Activated CD4-positive, alpha-beta memory T cell treated with anti-CD3 and anti-CD28 coated beads for 36 hours (primary cell): Measurements from ENCODE around the gene GRIK3. TPM values are rescaled to one million over a fixed set of nuclear protein-coding genes. Genes with fewer than 3 reads are reported as not detected.

Source experiments
- CTCF ChIA-PET: fragments of 350-600 bp; sonication (Branson Sonifier 250); formaldehyde crosslinking; loops from one replicate; lab custom pipeline; 2021; ENCODE audit warnings: antibody characterized with exemption, inconsistent platforms; lab: Charles Lee
- POLR2A ChIA-PET: fragments of 350-600 bp; sonication (Branson Sonifier 250); formaldehyde crosslinking; loops from one replicate; lab custom pipeline; 2021; ENCODE audit warnings: antibody characterized with exemption; lab: Charles Lee
- DNase-seq: peaks from one replicate; pipeline ENCODE4 v3.0.0-alpha.2; 2020
- H3K27ac Mint-ChIP-seq: one replicate; pipeline ENCODE4 v1.8.0; 2021; ENCODE audit warnings: mixed read lengths
- H3K27me3 Mint-ChIP-seq: one replicate; pipeline ENCODE4 v1.8.0; 2021; ENCODE audit warnings: mixed read lengths
- H3K36me3 Mint-ChIP-seq: one replicate; pipeline ENCODE4 v1.8.0; 2021; ENCODE audit warnings: mixed read lengths
- H3K4me1 Mint-ChIP-seq: one replicate; pipeline ENCODE4 v1.8.0; 2021; ENCODE audit warnings: low read depth, mixed read lengths
- H3K4me3 Mint-ChIP-seq: one replicate; pipeline ENCODE4 v1.8.0; 2021; ENCODE audit warnings: mild to moderate bottlenecking, mixed read lengths
- H3K9me3 Mint-ChIP-seq: one replicate; pipeline ENCODE4 v1.8.0; 2021; ENCODE audit warnings: mixed read lengths
- intact Hi-C: fragments of 100-400 bp; cut with micrococcal nuclease; formaldehyde crosslinking; loops from one replicate; pipeline ENCODE4 v1.15.1; 2023
- total RNA-seq, 2 experiments: library from RNA; stranded (reverse); gene quantifications; one replicate each; pipeline ENCODE4 v1.2.3, GENCODE V29; 2021

The GRIK3 gene
- total RNA-seq, 2 experiments from 2014 or later = not detected

DNA sequence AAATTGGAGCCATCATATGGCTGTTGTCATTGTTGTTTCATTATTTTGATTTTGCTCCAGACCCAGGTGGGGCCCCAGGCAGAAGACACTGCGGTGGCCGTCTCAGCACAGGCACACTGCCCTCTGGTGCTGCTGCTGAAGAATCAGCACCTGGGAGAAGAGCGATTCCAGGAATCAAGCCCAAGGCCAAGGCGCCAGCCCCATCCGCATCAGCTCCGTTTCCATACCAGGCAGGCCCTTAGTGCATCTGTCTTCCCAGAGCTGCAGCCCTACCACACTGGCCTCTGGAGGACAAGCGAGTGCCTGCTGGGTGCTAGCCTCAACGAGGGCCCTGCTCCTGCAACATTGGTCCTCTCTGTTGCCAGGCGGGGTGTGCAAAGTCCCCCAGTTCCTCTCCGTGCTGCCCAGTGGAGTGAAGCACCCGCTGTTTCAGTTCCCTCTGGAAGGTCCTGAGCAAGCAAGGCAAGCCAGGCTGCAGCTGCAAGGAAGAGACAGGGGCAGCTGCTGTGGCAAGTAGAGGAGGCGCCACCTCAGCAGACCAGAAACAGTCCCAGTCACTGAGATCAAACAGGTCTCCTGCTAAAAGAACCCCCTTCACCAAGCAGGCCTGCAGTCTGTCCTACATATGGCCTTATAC is 5.2 kb downstream of the GRIK3 start:
- Mint-ChIP-seq H3K27me3 (peaks cover 20% of the 10 kb centered on the region), H3K27ac (no peak overlapping the region), H3K36me3 (no peaks in the 10 kb centered on the region), H3K4me3 (no peak overlapping the region), H3K9me3 (no peaks in the 10 kb centered on the region), H3K4me1 (no peaks in the 10 kb centered on the region)
- ChIA-PET POLR2A (no interaction called here), CTCF (no interaction called here)
- intact Hi-C loops = no loop called here
- no peak for DNase-seq

- Mint-ChIP-seq H3K36me3 (no peaks in the 10 kb centered on the region), H3K27me3 (peaks cover 18% of the 10 kb centered on the region), H3K9me3 (no peaks in the 10 kb centered on the region), H3K27ac (no peak overlapping the region), H3K4me3 (no peak overlapping the region), H3K4me1 (no peaks in the 10 kb centered on the region)
- ChIA-PET CTCF (no interaction called here), POLR2A (no interaction called here)
- DNase-seq = no peak
- intact Hi-C loops = no loop called here
Measured at GRCh38 chr1:37021502-37021901, 12.8 kb downstream of the GRIK3 start.

DNA sequence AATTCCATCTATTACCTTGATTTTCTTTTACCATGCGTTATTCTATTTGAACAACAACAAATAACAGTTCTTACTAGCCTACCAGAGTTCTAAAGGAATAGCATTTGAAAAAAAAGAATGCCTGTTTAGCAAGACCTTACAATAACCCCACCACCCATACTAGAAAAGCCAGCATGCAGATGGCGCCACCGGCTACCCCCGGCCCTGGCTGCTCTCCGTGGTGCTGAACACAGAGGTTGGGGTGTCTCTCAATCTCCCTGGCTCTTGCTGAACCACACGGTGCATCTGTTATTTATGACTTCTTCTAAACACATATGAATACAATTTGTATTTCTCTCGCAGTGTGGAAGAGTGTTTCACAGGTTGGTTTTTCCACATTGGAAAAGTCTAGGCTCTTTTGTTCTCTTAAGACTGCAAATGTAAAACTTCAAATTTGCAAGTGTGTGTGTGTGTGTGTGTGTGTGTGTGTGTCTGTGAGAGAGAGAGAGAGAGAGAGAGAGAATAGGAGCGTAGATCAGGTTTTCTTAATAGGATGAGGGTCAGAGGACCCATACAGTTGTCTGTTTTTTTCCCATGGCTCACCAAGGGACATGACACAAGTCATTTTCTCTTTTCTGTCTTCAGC is 13.6 kb downstream of the GRIK3 start:
- ChIA-PET POLR2A (no interaction called here), CTCF (no interaction called here)
- Mint-ChIP-seq H3K27ac (no peak overlapping the region), H3K36me3 (no peaks in the 10 kb centered on the region), H3K27me3 (peaks cover 19% of the 10 kb centered on the region), H3K4me1 (no peaks in the 10 kb centered on the region), H3K4me3 (no peak overlapping the region), H3K9me3 (no peaks in the 10 kb centered on the region)
- DNase-seq = peak; percentile 31
- intact Hi-C loops = no loop called here

- H3K27ac Mint-ChIP-seq = no peak overlapping the region
- no peaks in the 10 kb centered on the region for H3K36me3 Mint-ChIP-seq
- ChIA-PET CTCF (no interaction called here), POLR2A (no interaction called here)
- no peaks in the 10 kb centered on the region for H3K4me1 Mint-ChIP-seq
- H3K27me3 Mint-ChIP-seq = peaks cover 19% of the 10 kb centered on the region
- intact Hi-C loops = no loop called here
- no peaks in the 10 kb centered on the region for H3K9me3 Mint-ChIP-seq
- DNase-seq = no peak
- no peak overlapping the region for H3K4me3 Mint-ChIP-seq
Measured at GRCh38 chr1:37018510-37018909, 15.8 kb downstream of the GRIK3 start.

DNA sequence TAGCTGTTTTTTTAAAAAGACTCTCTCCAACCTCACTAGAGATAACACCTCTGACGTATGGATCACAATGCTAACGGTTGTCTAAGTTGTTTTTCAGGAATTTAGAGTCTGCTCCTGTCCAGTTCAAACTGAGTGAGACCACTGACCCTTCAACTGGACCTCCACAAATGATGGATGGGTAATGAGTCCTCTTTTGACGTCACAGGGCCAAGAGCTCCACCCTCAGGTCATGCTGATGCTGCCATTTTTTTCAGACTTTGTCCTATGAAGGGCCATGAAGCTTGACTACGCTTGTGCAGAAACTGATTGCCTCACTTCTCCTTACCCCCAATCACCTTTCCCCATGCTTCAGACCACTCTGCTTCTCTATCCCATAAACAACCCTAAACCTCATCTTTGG is 16.6 kb downstream of the GRIK3 start:
- Mint-ChIP-seq H3K36me3 (no peaks in the 10 kb centered on the region), H3K4me1 (no peaks in the 10 kb centered on the region), H3K9me3 (no peaks in the 10 kb centered on the region), H3K4me3 (no peak overlapping the region), H3K27me3 (peaks cover 19% of the 10 kb centered on the region), H3K27ac (no peak overlapping the region)
- DNase-seq = no peak
- ChIA-PET CTCF (no interaction called here), POLR2A (no interaction called here)
- intact Hi-C loops = no loop called here

GRCh38 chr1:37016121-37016520 is 18.2 kb downstream of the GRIK3 start:
- ChIA-PET CTCF (no interaction called here), POLR2A (no interaction called here)
- Mint-ChIP-seq H3K4me3 (no peak overlapping the region), H3K4me1 (no peaks in the 10 kb centered on the region), H3K27ac (no peak overlapping the region), H3K9me3 (no peaks in the 10 kb centered on the region), H3K36me3 (no peaks in the 10 kb centered on the region), H3K27me3 (peaks cover 17% of the 10 kb centered on the region)
- no peak for DNase-seq
- intact Hi-C loops = no loop called here

- Mint-ChIP-seq H3K27ac (no peak overlapping the region), H3K36me3 (no peaks in the 10 kb centered on the region), H3K4me1 (no peaks in the 10 kb centered on the region), H3K27me3 (peaks cover 12% of the 10 kb centered on the region), H3K4me3 (no peak overlapping the region), H3K9me3 (no peaks in the 10 kb centered on the region)
- ChIA-PET CTCF (no interaction called here), POLR2A (no interaction called here)
- intact Hi-C loops = no loop called here
- no peak for DNase-seq
Measured at GRCh38 chr1:37015713-37016112, 18.6 kb downstream of the GRIK3 start.

DNA sequence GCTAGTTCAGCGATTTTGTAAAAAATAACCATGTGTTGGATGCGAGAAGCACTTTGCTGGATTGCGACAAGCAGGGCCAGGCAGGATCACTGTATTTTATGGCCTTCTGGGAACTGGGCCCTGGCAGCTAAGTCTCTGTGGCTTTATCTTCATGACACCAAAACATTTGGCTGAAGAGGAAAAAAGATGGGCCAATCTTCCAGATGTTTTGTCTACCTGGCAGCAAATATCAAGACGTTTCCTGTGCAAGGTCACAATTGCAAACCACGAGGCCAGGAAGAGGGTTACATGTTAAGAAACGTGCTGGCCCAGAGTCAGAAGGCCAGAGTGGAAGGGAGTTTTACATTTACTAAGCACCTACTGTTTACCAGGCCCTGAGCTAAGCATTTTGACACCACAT is 22.1 kb downstream of the GRIK3 start:
- Mint-ChIP-seq H3K27ac (no peak overlapping the region), H3K9me3 (no peaks in the 10 kb centered on the region), H3K36me3 (no peaks in the 10 kb centered on the region), H3K4me3 (no peak overlapping the region), H3K27me3 (peaks cover 5% of the 10 kb centered on the region), H3K4me1 (no peaks in the 10 kb centered on the region)
- ChIA-PET POLR2A (no interaction called here), CTCF (no interaction called here)
- DNase-seq = no peak
- intact Hi-C loops = no loop called here

GRCh38 chr1:37010011-37010410 is 24.3 kb downstream of the GRIK3 start:
- Mint-ChIP-seq H3K27me3 (peaks cover 2% of the 10 kb centered on the region), H3K9me3 (no peaks in the 10 kb centered on the region), H3K4me3 (no peak overlapping the region), H3K4me1 (no peaks in the 10 kb centered on the region), H3K27ac (no peak overlapping the region), H3K36me3 (no peaks in the 10 kb centered on the region)
- POLR2A ChIA-PET = no interaction called here
- no peak for DNase-seq
- intact Hi-C loops = no loop called here
- CTCF ChIA-PET = no interaction called here

DNA sequence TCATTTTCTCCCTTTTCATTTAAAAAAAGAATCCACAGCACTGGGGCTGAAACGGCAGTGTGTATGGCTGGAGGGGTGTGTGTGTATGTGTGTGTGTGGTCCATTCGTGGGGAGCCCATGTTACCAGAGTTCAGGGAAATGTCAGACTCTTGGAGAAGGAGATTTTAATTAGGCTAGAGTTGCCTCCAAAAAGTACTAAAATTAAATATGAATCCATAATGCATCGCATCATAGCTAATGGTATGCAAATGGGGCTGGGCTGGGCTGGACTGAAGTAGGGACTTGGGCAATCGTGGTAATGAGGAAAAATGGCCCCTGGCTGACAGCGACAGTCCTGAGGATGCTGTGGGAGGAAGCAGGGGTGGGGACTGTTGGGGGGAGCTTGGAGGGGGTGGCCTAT is 24.8 kb downstream of the GRIK3 start:
- Mint-ChIP-seq H3K4me1 (no peaks in the 10 kb centered on the region), H3K27ac (no peak overlapping the region), H3K36me3 (no peaks in the 10 kb centered on the region)

DNA sequence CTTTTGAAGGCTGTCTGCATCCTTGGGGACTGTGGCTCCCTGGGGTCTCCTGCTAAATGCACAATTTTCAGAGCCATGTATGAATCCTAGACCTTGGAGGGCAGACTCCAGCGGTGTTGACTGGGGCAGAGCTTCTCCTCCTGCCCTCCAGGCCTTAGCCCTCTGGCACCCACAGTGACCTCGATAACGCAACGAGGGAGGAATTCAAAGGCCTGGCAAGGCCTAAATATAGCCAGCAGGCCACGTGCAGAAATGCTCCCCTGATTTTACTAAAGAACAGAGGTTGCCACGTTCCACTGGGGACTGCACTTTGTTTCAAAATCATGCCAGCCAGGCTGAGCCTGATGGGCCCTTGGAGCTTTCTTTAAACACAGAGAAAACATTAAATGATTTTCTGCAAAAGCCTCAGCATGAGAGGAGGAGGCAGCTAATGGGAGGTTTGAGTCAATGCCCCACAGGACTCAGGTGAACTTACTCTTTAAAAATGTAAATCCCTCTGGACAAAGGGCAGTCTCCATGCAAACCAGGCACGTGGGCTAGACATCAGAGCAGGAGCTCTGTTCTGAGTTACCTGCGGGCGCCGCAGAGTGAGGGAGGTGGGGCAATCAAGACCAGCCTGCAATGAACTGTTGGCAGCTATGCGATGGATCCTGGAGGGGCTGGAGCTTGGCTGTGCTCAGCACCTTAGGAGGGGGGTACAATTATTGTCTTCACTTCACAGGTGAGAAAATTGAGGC is 28.0 kb downstream of the GRIK3 start:
- H3K4me3 Mint-ChIP-seq = no peak overlapping the region
- no peak for DNase-seq
- CTCF ChIA-PET = no interaction called here
- no peak overlapping the region for H3K27ac Mint-ChIP-seq
- no peaks in the 10 kb centered on the region for H3K36me3 Mint-ChIP-seq
- no peaks in the 10 kb centered on the region for H3K9me3 Mint-ChIP-seq
- intact Hi-C loops = no loop called here
- POLR2A ChIA-PET = no interaction called here
- H3K27me3 Mint-ChIP-seq = peaks cover 6% of the 10 kb centered on the region
- H3K4me1 Mint-ChIP-seq = no peaks in the 10 kb centered on the region

More for the DNA sequence above, 24.8 kb downstream of the GRIK3 start:
- ChIA-PET CTCF (interaction anchor here (0.7 kb wide), 1 partner anchor 30 kb away, joined by 3 read pairs; no protein-coding TSS in a partner anchor), POLR2A (no interaction called here)
- no peak overlapping the region for H3K4me3 Mint-ChIP-seq
- H3K27me3 Mint-ChIP-seq = peaks cover 2% of the 10 kb centered on the region
- intact Hi-C loops = no loop called here
- no peaks in the 10 kb centered on the region for H3K9me3 Mint-ChIP-seq
- no peak for DNase-seq

- Mint-ChIP-seq H3K9me3 (no peaks in the 10 kb centered on the region), H3K4me3 (no peak overlapping the region), H3K4me1 (no peaks in the 10 kb centered on the region), H3K27me3 (peaks cover 7% of the 10 kb centered on the region), H3K36me3 (no peaks in the 10 kb centered on the region), H3K27ac (no peak overlapping the region)
- intact Hi-C loops = no loop called here
- CTCF ChIA-PET = interaction anchor here (1.1 kb wide), 1 partner anchor 431 kb away, joined by 3 read pairs; no protein-coding TSS in a partner anchor
- POLR2A ChIA-PET = no interaction called here
- DNase-seq = no peak
Measured at GRCh38 chr1:37002898-37003297, 31.4 kb downstream of the GRIK3 start.
